KG1 (cell line): Measurements from ENCODE around the gene MIDN.

Experiments
- DNase-seq: peaks from one replicate; lab custom pipeline; 2025; lab: John Stamatoyannopoulos, UW

MIDN gene

GRCh38 chr19:1233115-1233667 is 15.2 kb upstream of the MIDN start:
- DNase-seq, result no peak

- no peak for DNase-seq
Measured at GRCh38 chr19:1234051-1234954, 14.1 kb upstream of the MIDN start.

GRCh38 chr19:1234955-1235380 is 13.4 kb upstream of the MIDN start:
- DNase-seq, result no peak

GRCh38 chr19:1235625-1236538 is 12.5 kb upstream of the MIDN start:
- DNase-seq, result no peak

GRCh38 chr19:1236576-1236975 is 11.8 kb upstream of the MIDN start:
- no peak for DNase-seq

GRCh38 chr19:1237027-1237659 is 11.2 kb upstream of the MIDN start:
- no peak for DNase-seq

GRCh38 chr19:1237754-1238368 is 10.5 kb upstream of the MIDN start, which contains the start of gene CBARP:
TSS of gene CBARP (minus strand) at chr19:1238005. CDS start at chr19:1236100, 1,905 bp downstream.
- DNase-seq, result no peak

GRCh38 chr19:1238369-1239303 is 9.7 kb upstream of the MIDN start:
- DNase-seq, result no peak

GRCh38 chr19:1239420-1239795 is 9.0 kb upstream of the MIDN start:
- no peak for DNase-seq

GRCh38 chr19:1239796-1240737 is 8.3 kb upstream of the MIDN start:
- peak; percentile 59 for DNase-seq

GRCh38 chr19:1240925-1241324 is 7.5 kb upstream of the MIDN start:
- no peak for DNase-seq

- DNase-seq, result peak; percentile 72
Measured at GRCh38 chr19:1241417-1242095, 6.8 kb upstream of the MIDN start, which contains the start of gene ATP5F1D. TSS of gene ATP5F1D (plus strand) at chr19:1241751. CDS start at chr19:1241851, 100 bp downstream.

GRCh38 chr19:1243768-1244692 is 4.4 kb upstream of the MIDN start:
- DNase-seq, result peak; percentile 64

GRCh38 chr19:1244693-1245451 is 3.5 kb upstream of the MIDN start:
- DNase-seq, result no peak

GRCh38 chr19:1245494-1246264 is 2.7 kb upstream of the MIDN start:
- no peak for DNase-seq
